AG20443 (cell line): ENCODE results near the gene MBP.

Experiments
- DNase-seq: peaks from one replicate; pipeline ENCODE4 v3.0.0; 2012; ENCODE audit warnings: low spot score, mixed read lengths

Gene MBP

GRCh38 chr18:77047803-77048419 lies 84.7 kb downstream of the MBP start:
- DNase-seq, result no peak

DNA sequence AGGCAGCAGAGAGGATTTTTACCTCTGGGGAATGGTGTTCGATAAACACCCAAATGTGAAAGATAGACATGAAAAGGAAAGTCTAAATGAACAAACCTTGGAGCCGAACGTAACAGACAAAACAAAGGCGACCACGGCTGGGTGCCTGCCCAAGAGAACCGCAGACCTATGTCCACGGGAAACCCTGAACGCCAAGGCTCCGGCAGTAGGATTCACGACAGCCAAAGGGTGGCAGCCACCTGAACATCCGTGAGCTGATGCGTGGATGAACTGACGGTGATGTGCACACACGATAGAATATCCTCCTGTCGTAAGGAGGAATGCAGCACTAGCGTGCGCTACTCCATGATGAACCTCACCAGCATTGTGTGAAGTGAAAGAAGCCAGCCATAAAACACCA lies 85.6 kb downstream of the MBP start:
- DNase-seq, result peak; percentile 2

DNA sequence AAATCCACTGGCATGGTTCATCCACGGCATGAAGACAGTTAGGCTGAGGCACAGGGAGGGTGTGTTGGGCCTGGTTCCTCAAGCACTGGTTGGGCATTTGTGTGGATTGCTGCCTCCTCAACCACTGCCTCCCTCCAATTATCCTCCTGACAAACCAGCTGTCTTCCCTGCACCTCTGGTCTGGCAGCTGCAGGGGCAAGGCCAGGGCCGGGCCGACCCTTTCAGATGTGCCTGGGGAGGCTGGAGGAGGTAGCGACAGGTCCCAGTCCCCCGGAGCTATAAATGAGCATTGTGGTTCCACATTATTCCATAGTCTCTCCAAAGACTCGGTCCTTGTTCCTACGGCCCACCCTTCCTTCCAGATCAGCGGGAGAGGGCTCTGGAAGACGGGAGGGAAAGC lies 86.2 kb downstream of the MBP start:
- no peak for DNase-seq

GRCh38 chr18:77045677-77046076 lies 86.9 kb downstream of the MBP start:
- DNase-seq, result no peak

DNA sequence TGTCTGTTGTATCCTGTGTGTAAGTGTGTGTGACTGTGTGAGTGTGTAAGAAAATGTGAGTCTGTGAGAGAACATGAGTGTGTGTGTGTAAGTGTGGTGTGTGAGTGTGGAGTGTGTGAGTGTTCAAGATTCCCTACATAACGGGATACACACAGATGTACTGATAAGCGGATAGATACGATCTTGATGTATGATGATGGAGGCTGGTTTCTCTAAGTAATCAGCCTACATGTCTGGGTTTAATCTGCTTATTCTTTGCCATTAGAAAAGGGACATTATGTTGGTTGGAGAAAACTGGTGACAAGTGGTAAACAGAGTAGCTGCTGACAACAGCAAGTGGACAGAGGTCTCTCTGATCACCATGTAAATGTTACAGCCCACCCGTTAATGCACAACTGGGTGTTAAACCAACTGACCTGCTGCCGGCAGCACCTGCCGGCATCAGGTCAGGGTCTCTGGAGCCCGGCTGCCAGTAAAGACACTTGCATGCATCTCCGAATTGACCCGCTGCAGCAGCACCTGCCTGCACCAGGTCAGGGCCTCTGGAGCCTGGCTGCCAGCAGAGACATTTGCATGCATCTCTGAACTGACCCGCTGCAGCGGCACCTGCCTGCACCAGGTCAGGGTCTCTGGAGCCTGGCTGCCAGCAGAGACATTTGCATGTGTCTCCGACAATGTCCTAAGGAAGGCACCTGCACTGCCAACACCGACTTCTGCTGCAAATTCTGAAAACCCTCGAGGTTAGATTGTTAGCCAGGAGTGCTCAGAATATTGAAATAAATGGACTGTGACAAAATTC lies 87.5 kb downstream of the MBP start:
- no peak for DNase-seq

- DNase-seq, result no peak
Observed at GRCh38 chr18:77043541-77044280, 88.9 kb downstream of the MBP start.

DNA sequence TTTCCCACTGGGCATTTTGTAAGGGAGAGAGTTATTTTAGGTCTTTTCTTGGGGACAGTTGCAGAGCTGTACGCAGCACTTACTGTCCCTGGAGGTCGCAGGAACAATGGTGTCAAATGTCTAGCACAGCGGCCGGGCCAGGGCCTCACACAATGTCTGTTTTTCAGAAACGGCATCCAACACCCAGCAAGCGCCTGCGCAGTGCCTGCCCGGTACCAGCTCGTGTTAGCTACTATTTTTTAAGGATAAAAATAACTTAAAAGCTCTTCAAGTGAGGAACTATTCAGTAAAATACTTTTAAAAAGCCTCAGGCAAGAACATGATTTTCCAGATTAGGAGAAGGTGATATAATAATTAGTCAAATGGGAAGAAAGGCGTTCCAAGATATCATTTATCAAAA lies 90.0 kb downstream of the MBP start:
- DNase-seq, result no peak

- DNase-seq, result peak; percentile 30
Observed at GRCh38 chr18:77039196-77040130, 93.1 kb downstream of the MBP start.

GRCh38 chr18:77038182-77038858 lies 94.3 kb downstream of the MBP start:
- DNase-seq, result no peak

- DNase-seq, result no peak
Observed at GRCh38 chr18:77037567-77037966, 95.0 kb downstream of the MBP start.

GRCh38 chr18:77035380-77036187 lies 97.0 kb downstream of the MBP start:
- peak; percentile 32 for DNase-seq

- no peak for DNase-seq
Observed at GRCh38 chr18:77033575-77033974, 99.0 kb downstream of the MBP start.

- no peak for DNase-seq
Observed at GRCh38 chr18:77032181-77032701, 100.3 kb downstream of the MBP start.

- DNase-seq, result no peak
Observed at GRCh38 chr18:77031662-77032061, 100.9 kb downstream of the MBP start.

- DNase-seq, result no peak
Observed at GRCh38 chr18:77030201-77030600, 102.4 kb downstream of the MBP start.

- DNase-seq, result no peak
Observed at GRCh38 chr18:77025831-77026363, 106.7 kb downstream of the MBP start.

DNA sequence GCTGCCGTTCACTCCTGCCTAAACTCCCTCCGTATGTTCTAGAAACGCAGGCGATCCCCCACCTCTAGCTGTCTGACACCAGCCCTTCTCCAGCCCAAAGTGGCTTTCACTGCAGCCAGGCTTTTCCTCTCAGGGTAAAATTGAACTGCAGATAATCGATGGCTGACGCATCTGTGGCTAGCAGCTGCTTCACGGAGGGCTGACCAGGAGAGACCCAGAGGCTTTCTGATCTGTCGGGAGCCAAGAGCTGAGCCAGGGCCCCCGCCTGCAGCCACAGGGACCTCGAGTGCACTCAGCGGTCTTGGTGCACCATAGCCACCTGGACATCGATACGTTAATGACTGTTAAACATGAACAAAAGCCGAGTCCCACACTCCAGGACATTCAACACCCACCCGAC lies 107.5 kb downstream of the MBP start:
- DNase-seq, result no peak

DNA sequence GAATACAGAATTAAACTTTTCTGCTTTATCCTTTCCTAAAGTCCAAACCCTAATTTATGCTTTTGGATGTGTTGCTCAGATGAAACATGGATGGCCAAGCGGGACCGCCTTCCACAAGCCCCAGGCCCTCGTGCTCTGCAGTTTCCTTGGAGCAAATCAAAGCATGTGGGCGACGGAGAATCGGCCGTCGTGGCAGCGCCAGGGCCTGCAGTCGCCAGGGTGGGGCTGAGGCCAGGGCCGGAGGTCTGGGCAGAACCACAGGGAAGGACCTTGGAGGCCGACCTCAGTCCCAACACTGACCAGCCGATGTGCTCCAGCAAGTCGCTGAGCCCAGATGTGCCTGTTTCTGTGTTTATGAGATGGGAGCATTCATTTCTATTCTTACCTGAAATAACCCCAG lies 108.1 kb downstream of the MBP start:
- no peak for DNase-seq

DNA sequence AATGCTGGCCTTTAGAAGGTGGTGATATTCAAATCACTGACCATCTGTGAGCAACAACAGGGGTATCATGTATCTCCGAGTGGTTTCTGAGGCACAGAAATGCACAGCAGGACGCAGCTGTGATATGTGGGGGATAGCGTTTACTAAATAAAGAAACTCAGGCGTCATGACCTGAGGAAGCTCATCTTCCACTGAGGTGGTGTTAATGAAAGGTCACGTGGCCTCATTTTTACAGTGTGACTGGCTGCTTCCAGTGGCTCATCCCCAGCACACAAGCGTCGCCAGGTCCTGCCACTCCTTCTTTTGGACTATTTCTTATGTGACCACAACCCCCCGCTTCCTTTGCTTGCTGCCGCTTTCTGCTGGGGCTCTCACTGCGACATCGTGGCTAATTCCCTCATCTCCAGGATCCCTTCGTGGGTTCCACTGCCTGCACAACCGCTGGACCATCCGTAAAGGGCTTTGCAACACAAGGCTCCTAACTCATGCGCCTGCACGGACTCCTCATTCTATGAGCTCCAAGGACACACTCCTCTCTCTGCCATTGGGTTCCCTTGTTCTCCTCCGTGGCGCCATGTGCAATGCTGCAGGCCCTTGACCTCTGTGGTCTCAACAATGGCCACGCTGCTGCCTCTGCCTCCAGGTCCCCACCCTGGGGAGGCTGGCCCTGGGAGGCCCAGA lies 109.3 kb downstream of the MBP start:
- DNase-seq, result no peak
